Panc1 (cell line): ENCODE data around the gene GAB1.

ENCODE experiments used
- POLR2AphosphoS5 ChIP-seq: IDR thresholded peaks from 2 replicates; pipeline ENCODE4 v1.6.1; 2012; ENCODE audit warnings: mild to moderate bottlenecking, low read depth, low read length, moderate library complexity
- SIN3A ChIP-seq: IDR thresholded peaks from 2 replicates; pipeline ENCODE4 v1.6.1; 2012; ENCODE audit warnings: low read depth, mild to moderate bottlenecking, low read length, moderate library complexity, borderline replicate concordance; ENCODE audit not compliant: insufficient read depth
- TF ChIP-seq, protein P1 (sequence below): fragments of 450-650 bp; IDR thresholded peaks from 2 replicates; pipeline ENCODE4 v1.5.1; 2017; ENCODE audit warnings: mild to moderate bottlenecking
- TF ChIP-seq, protein P2 (sequence below), 2 experiments: IDR thresholded peaks; 2 replicates each; pipeline ENCODE4 v1.6.1; 2011 to 2012; ENCODE audit warnings: low read depth in 2 of 2, control low read depth in 1 of 2, low read length in 1 of 2, mild to moderate bottlenecking in 1 of 2, moderate library complexity in 1 of 2; ENCODE audit not compliant: insufficient read depth in 1 of 2

DNA sequence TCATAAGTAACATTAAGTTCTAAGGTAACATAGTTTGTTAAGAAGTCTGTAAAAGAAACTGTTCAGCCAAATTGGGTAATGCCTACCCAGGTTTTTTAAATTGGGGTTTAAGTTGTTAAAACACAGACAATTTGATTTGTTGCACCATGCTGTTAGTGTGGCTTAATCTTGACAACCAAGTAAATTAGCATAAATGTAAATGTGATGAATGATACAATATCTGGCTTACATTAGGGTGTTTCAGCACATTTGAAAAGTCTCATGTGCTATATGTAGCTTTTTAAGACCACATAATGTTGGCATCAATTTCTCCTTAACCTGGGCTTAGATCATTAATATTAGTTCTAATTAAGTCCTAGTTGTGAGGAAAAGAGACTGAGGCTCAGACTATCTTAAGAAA is 104.4 kb downstream of the GAB1 start:
- TF ChIP-seq, protein P1, sequence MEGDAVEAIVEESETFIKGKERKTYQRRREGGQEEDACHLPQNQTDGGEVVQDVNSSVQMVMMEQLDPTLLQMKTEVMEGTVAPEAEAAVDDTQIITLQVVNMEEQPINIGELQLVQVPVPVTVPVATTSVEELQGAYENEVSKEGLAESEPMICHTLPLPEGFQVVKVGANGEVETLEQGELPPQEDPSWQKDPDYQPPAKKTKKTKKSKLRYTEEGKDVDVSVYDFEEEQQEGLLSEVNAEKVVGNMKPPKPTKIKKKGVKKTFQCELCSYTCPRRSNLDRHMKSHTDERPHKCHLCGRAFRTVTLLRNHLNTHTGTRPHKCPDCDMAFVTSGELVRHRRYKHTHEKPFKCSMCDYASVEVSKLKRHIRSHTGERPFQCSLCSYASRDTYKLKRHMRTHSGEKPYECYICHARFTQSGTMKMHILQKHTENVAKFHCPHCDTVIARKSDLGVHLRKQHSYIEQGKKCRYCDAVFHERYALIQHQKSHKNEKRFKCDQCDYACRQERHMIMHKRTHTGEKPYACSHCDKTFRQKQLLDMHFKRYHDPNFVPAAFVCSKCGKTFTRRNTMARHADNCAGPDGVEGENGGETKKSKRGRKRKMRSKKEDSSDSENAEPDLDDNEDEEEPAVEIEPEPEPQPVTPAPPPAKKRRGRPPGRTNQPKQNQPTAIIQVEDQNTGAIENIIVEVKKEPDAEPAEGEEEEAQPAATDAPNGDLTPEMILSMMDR = no peak
- TF ChIP-seq, protein P2, sequence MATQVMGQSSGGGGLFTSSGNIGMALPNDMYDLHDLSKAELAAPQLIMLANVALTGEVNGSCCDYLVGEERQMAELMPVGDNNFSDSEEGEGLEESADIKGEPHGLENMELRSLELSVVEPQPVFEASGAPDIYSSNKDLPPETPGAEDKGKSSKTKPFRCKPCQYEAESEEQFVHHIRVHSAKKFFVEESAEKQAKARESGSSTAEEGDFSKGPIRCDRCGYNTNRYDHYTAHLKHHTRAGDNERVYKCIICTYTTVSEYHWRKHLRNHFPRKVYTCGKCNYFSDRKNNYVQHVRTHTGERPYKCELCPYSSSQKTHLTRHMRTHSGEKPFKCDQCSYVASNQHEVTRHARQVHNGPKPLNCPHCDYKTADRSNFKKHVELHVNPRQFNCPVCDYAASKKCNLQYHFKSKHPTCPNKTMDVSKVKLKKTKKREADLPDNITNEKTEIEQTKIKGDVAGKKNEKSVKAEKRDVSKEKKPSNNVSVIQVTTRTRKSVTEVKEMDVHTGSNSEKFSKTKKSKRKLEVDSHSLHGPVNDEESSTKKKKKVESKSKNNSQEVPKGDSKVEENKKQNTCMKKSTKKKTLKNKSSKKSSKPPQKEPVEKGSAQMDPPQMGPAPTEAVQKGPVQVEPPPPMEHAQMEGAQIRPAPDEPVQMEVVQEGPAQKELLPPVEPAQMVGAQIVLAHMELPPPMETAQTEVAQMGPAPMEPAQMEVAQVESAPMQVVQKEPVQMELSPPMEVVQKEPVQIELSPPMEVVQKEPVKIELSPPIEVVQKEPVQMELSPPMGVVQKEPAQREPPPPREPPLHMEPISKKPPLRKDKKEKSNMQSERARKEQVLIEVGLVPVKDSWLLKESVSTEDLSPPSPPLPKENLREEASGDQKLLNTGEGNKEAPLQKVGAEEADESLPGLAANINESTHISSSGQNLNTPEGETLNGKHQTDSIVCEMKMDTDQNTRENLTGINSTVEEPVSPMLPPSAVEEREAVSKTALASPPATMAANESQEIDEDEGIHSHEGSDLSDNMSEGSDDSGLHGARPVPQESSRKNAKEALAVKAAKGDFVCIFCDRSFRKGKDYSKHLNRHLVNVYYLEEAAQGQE (IDR thresholded peaks at IDR 0.05; ENCODE audit: insufficient read depth in 1 of 2, low read depth in 2 of 2, low read length in 1 of 2) = no peak
- no peak for TF ChIP-seq SIN3A
- no peak for TF ChIP-seq POLR2AphosphoS5
